HG02970 (cell line): ENCODE measurements around the gene MACROD2.
"Not testable (repeated sequence)": the region's sequence is repeated elsewhere in the genome, so short reads cannot be mapped to it uniquely, and the experiment has no call there.

Experiments used
- ATAC-seq: cut with Tn5 transposase; IDR thresholded peaks from one replicate; pipeline ENCODE4 v1.9.1; 2021; ENCODE audit warnings: mild to moderate bottlenecking, moderate library complexity, moderate number of reproducible peaks; ENCODE audit not compliant: unreplicated experiment, low FRiP score

MACROD2 gene

DNA sequence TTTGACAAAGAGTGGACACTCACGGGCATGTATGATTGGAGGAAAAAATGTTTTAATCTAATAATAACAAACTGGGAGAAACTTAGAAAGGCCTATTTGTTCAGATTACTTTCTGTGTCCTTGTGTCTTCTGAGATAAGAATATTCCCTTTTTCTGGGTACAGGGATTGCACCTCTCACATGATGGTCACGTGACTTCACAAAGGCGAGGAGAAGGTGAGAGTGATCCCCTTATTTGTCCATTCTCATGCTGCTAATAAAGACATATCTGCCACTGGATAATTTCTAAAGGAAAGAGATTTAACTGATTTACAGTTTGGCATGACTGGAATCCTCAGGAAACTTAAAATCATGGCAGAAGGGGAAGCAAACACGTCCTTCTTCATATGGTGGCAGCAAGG is 1331.8 kb downstream of the MACROD2 start:
- ATAC-seq, result no peak

DNA sequence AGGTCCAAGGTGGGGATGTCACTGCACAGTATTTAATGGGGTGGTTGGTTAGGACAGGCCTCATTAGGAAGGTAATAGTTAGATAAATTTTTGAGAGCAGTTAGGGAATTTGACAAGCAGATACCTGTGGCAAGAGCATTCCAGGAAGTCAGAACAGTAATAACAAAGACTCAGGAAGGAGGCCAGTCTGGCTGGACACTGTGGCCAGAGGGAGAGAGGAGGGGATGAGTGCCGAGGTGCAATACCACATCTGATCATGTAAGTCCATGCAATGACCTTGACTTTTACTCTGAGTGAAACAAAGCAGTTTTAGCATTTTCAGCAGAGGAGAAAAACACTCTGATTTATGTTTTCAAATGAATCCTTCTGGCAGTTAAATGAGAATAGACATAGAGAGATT is 1332.8 kb downstream of the MACROD2 start:
- no peak for ATAC-seq

DNA sequence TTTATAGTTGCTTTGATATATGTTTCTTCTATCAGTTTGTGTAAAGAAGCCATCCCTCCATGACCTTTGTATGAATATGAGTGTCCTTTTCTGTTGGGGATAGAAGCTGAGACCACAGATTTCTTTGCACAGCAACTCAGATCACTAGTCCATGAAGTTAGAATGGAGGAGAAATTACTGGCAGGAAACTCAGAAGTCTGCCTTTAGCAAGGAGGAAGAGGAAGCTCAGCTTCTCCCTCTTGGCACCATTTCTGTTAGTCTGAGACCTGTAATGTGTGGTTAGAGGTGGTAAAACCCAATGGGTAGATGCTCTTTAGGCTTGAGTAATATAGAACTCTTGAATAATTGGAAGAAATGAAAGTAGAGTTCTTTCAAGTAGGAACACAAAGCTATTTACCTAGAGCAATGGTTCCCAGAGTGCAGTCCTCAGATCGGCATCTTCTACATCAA is 1337.4 kb downstream of the MACROD2 start:
- peak; percentile 60 for ATAC-seq

DNA sequence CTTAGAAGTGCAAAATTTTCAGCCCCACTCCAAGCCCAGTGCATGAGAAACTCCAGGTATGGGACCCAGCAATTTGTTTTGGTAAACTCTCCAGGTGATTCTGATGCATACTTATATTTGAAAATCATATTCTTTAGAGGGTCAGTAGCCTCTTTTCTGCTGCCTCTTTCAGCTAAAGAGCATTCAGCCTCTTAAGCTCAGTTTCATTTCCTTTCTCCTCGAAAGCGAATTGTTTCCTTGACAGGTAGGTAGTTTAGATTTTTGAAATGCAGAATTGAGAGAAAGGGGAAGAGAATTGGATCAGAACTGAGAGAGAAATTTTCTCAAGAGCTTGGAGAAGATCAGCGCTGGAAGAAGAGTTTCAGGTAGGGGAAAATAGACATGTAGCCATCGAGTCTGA is 1337.9 kb downstream of the MACROD2 start:
- ATAC-seq, result peak; percentile 26

DNA sequence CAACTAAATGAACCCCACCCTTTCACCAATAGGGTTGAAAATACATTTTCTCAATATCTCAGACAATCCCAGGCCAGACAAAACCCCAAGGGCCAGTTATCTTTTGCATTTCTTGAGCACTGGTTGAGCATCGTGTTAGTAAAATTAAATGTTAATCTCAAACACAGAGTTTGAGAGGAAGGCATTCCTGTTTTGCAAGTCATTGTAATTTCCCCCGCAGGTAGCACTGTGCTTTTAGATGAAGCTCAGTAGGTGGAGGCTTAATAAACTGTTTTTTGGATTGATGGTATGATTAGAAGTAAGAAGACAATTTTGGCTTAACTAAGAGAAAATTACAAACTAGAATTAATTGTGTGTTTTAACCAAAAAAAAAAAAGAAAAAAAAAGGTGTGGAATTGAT is 1340.7 kb downstream of the MACROD2 start:
- ATAC-seq, result no peak

DNA sequence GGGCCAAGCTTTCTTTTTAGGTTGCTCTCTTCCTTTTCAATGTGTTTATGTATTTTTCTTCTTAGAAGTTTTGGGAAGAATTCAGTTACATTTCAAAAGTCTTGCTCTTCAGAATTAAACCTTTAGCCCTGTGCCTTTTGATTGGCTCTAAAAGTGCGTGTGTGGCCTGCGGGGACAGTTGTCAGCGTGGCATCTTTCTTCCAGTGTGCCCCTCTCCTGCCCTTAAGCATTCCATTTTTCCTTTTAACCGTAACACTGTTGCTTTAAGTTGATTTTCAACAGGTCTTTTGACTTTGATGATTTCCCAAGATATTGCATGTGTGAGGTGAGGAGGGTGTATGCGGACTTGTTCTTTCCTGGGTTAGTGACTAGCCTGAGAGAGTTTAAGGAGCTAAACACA is 1341.2 kb downstream of the MACROD2 start:
- no peak for ATAC-seq

DNA sequence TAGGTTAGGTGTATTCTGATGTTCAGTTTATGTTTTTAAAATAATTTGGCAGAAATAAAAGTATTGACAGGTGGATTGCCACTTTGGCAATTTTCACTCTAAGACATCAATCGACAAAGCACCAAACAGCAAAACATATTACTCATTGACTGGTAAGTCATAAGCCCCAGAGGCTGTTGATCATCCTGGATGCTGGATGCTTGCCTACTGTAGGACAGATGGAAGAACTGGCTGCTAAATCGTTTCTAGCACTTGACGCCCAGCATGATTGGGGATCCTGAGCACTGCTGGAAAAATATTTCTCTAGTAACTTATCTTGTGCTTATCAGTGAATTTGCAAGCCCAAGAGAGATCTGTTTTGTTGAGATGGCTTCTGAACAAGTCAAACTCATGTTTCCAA is 1343.9 kb downstream of the MACROD2 start:
- ATAC-seq, result no peak

DNA sequence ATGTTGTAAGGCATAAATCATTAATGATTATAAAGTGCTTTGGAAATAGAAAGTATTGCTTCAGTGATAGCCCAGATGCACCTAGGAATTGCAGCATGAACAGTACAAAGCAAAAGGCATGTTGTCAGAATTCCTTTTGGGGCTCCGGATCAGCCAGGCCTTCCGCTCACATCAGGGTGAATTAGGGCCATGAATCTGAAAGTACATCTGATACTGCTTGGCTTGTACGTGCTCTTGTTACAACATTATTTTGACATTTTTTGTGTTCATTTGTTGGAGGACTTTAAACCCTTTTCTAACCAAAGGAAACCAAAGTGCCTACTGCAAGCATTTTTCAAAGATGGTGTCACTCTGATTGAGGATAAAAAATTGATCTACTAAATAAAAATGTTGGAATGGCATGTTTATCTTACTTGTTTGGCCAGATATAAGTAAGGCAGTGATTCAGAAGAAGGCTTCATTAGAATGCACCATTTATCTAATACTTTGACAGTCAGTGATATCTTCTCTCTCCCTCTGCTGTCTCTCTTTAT is 1347.7 kb downstream of the MACROD2 start:
- ATAC-seq, result no peak

DNA sequence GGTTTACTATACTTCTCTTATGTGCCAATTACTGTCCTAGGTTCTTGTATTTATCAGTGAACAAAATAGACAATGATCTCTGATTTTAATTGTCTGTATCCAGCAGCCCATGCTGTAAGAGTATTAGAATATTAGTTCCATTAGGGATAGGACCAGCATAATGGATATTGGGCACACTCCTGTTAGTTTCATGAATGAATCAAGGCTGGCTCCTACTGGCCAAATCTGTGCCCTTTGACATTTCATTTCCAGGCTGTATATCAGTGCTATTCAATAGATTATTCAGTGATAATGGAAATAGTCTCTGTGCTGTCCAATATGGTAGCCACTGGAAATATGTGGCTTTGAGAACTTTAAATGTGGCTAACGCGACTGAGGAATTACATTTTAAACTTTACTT is 1350.0 kb downstream of the MACROD2 start:
- no peak for ATAC-seq

DNA sequence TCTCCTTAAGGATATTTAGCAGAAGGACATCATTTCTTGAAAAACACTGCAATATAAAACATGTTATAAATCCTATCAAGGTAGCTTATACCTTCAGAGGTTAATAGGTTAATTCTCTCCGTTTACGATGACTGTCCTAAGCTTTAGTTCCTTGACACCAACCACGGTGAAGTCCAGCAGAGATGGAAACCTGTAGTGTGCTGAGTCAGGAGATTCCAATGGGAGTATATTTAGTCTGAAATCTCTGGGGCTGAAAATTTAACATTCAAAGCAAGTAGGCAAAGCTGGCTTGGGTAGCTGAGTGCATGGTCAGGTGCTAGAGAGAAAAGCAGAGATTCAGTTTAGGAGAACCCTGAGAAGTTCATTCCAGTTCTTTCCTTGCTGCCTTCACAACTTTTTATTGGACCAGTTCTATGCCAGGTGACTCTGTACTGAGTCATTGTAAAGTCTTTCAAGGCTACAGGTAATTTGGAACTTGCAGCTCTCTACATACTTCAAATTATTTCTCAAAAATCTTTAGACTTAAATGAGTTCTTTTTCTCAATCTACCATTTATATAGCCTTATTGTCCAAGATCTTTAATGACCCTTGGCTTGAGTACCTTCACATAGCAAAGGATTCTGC is 1351.5 kb downstream of the MACROD2 start:
- ATAC-seq, result no peak

DNA sequence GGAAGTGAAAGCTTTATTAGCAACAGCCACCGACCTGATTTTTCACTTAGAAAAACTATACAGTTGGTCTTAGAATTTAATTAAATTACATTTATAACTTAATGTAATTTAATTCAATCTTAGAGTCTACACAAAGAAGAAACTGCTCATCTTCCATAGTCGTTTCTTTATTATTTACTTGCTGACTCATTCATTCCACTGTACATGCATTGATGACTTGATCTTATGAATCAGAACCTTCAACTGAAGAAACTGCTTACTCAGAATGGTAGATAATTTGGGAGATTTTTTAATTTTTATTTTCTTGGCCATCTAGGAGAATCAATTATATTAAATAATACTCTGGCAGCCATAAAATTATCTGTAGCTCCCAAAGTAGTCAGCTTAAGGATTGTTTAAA is 1363.7 kb downstream of the MACROD2 start:
- no peak for ATAC-seq

DNA sequence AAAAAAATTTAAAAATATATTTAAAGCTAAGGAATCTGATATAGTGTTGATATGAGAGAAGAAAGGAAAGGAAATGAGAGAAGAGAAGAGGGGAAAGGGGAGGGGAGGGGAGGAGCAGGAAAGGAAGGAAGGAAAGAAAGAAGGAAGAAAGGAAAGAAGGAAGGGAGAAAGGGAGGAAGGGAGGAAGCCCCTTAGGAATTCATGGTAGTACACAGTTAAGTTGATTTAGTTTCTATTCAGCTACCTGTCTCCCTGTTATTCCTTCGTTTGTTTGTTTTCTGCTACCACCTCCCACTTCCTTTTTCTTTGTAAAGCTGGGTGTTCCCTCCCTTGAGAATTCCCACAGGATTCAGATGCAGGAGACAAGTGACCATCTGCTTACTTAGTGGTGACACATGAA is 1367.5 kb downstream of the MACROD2 start:
- ATAC-seq, result no peak

DNA sequence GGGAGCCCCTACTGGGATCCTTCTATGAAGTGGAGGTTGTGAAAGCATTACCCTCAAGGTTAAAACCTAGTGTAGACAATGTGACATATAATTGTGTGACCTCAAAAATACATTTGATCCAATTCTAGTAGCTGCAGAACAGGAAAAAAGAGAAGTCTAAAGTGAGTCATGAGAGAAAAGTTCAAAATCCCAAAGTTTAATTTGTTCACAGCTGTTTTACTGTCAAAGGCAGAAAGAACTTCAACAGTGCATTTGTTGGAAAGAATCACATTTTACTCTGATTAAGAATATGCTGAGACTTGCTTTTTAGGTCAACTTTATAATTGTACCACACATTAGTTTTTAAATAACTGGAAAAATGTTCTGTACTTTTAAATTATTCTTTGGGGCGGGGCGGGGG is 1369.5 kb downstream of the MACROD2 start:
- no peak for ATAC-seq

DNA sequence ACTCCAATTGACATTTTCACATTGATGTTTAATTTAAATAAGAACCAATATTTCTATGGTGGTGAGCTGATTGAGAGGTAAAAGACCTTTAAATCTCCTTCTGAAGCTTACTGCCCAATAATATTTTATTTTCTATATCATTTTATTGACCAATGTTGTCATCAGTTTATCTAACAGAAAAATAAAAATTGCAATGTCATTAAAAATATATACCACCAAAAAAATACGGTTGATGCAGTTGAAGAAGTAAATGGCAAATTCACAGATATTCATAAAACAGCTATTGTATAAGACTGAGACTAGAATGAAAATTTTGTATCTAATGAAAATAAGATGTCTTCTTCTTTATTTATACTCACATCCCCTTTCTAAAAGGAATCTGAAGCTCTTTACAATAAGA is 1375.1 kb downstream of the MACROD2 start:
- ATAC-seq, result no peak

DNA sequence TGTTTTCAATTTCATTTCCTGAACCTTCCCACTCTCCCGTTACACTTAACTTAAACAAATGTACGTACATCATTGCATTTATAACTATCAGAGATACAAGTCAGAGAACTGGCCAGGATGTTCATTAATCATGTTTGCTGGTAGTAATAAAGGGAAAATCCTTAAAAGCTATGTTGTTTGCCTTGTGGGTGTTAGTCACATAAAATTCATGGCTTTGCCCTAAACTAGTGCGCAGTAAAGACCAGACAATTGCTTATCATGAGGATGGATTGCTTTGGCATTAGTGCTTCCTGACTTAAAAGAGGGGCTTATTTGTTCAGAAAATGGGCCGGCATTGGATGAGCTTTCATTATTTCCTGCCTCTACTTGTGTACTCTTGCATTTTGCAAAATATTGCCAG is 1379.4 kb downstream of the MACROD2 start:
- ATAC-seq, result no peak

DNA sequence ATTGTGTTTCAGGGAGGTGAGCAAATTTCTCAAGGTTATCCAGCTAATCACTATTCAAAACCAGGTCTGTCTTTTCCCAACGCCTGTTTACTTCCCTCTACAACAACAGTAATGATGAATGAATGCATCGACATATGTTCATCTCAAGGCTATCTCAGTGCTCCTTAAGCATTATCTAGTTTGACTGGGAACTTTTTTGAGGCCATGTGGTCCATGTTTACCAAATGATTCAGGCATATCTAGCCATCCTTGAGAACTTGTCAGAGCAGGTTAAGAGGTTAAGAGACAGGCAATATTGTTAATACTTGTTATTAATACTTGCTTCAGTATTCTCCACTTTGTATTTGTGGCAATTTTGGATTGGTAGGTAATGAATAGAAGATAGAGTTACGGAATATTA is 1380.5 kb downstream of the MACROD2 start:
- ATAC-seq, result no peak

DNA sequence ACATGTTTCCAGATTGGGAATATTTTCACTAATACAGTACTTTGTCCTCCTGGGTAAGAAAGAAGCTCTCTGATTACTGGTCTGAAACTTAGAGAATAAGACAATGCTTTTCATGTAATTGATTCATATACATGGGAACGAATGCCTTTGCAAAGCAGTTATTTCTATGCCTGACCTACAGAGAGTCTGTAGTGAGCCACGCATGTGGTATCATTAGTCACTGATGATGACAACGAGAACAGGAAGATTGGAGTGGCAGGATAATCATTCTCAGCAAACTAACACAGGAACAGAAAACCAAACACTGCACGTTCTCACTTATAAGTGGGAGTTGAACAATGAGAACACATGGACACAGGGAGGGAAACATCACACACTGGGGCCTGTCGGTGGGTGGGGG is 1382.3 kb downstream of the MACROD2 start:
- not testable (repeated sequence) for ATAC-seq

DNA sequence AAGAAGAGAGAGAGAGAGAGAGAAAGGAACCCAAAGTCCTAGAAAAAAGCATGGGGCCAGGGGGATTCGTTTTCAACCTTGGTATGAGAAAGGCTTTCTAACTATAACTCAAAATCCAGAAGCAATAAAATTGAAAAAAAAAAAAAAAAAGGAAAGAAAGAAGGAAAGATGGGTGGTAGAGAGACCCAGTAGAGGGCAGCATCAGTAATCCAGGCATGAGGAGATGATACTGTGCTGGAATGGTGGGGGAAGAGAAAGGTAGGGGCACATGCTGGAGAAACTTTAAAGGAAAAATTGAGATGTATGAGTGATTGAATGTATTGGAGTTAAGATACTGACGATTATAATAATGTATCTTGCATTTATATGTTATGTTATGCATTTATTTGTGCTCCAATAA is 1382.8 kb downstream of the MACROD2 start:
- ATAC-seq, result no peak

DNA sequence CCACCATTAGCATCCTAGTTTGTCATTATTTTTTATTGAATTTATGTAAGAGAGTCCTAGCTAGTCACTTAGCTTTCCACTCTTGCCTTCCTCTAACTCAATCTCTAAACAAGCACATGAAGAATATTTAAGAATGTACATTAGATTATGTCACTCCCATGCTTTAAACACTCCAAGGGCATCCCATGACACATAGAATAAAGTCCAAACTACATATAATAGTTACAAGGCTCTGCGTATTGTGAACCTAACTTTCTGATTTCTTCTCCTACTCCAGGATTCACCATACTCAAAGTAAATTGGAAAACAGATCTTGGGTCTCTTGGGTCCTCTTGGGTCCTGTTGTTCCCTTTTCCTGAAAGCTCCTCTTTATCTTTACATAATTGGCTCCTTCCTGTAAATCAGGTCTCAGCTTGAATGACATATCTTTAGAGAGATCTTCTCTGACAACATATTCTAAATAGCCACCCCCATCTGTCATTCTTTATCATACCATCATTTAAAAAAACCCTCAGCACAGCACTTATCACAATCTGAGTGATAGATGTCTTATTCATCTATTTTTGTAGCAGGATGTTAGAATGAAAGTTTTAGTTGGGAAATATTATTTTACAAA is 1384.5 kb downstream of the MACROD2 start:
- ATAC-seq, result no peak

DNA sequence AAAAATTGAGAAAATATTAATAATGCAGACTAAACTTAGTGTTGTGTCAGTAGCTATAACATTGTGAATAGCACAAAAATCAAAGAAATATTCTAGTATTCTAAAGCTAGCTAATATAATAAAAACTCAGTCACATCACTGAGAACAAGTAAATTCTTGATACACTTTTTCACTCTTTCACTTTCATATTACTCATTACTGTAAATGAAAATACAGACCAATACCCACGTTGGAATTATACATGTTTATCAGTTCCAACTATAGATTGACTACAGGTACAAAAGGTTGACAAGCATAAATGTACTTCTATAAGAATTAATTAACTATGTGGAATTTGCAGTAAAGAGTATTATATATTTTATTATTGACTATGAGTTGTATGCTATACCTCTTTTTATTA is 1385.5 kb downstream of the MACROD2 start:
- ATAC-seq, result no peak

DNA sequence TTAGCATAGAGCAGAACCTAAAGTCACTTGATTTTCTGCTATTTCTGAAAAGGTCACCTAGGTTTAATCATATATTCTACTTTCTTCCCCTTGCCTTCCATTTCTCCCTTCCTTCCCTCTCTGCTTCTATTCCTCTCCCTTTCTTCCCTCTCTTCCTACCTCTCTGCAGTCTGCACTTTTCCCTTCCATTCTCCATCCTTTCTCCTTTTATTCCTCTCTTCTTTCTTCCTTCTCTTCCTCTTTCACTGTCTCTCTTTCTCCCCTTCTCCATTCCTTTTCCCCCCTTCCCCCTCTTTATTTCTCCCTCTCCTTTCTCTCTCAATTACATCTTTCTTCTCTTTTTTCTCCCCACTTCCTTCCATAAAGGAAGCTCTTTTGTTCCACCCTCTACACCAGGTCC is 1391.9 kb downstream of the MACROD2 start:
- ATAC-seq, result no peak

DNA sequence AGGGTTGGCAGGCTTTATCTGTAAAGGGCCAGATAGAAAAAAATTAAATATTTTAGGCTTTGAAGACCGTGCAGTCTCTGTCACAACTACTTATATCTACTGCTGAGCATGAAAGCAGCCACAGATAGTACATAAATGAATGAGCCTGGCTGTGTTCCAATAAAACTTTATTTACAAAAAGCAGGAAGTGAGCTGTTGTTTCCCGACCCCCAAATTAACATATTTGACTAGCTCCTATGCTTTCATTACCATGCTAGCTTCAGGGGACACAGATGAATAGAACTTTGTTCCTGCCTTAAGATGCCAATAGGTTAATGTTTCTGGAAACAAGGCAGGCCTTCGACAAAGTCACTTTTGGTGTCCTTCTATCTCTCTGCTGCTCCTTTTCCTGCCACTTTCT is 1400.1 kb downstream of the MACROD2 start:
- ATAC-seq, result no peak
